ENCODE measurements around the gene FAF1. TPM values are rescaled to one million over a fixed set of nuclear protein-coding genes. Genes with fewer than 3 reads are reported as not detected.

FAF1 gene
- total RNA-seq, 4 donors from 2014 or later, result 25.1 to 55.7 (median 38.8) TPM

GRCh38 chr1:50644447-50645105, 315.5 kb downstream of the FAF1 start:
- no peak for DNase-seq (ENCODE audit: low spot score in 2 of 2)
- no peaks in the 10 kb centered on the region for H3K27me3 ChIP-seq
- no peaks in the 10 kb centered on the region for H3K4me1 ChIP-seq
- H3K27ac ChIP-seq, result no peak overlapping the region
- H3K9me3 ChIP-seq, result no peaks in the 10 kb centered on the region
- no peak overlapping the region for H3K4me3 ChIP-seq
- no peak for TF ChIP-seq POLR2A (IDR thresholded peaks at IDR 0.05)
- TF ChIP-seq CTCF (IDR thresholded peaks at IDR 0.05), result no peak
- no peak for TF ChIP-seq EP300 (IDR thresholded peaks at IDR 0.05)
- WGBS, 2 donors, result 54 to 59% methylated on average over 2 of the region's 2 CpGs
- H3K36me3 ChIP-seq, result peaks cover 0 to 9% (median 4%) of the 10 kb centered on the region in 3 donors

GRCh38 chr1:50637460-50637859, 322.6 kb downstream of the FAF1 start:
- H3K4me3 ChIP-seq, result no peak overlapping the region
- TF ChIP-seq POLR2A (IDR thresholded peaks at IDR 0.05), result no peak
- no peak for TF ChIP-seq CTCF (IDR thresholded peaks at IDR 0.05)
- no peak for TF ChIP-seq EP300 (IDR thresholded peaks at IDR 0.05)
- DNase-seq (ENCODE audit: low spot score in 2 of 2), result no peak
- no peaks in the 10 kb centered on the region for H3K9me3 ChIP-seq
- H3K4me1 ChIP-seq, result peaks cover 0 to 2% (median 0%) of the 10 kb centered on the region in 4 donors
- no peaks in the 10 kb centered on the region for H3K36me3 ChIP-seq
- no peaks in the 10 kb centered on the region for H3K27me3 ChIP-seq
- 75 to 86% methylated on average over 1 of the region's 1 CpG for WGBS, 2 donors
- no peak overlapping the region for H3K27ac ChIP-seq

GRCh38 chr1:50634251-50634650, 325.8 kb downstream of the FAF1 start:
- Histone ChIP-seq H3K27ac (no peak overlapping the region), H3K4me1 (peaks cover 0 to 2% (median 0%) of the 10 kb centered on the region in 4 donors), H3K9me3 (no peaks in the 10 kb centered on the region), H3K27me3 (no peaks in the 10 kb centered on the region), H3K4me3 (no peak overlapping the region), H3K36me3 (no peaks in the 10 kb centered on the region)
- TF ChIP-seq EP300 (IDR thresholded peaks at IDR 0.05) (no peak), CTCF (IDR thresholded peaks at IDR 0.05) (no peak), POLR2A (IDR thresholded peaks at IDR 0.05) (no peak)
- WGBS, 2 donors, result 48 to 56% methylated on average over 1 of the region's 1 CpG
- no peak for DNase-seq (ENCODE audit: low spot score in 2 of 2)

- H3K9me3 ChIP-seq, result no peaks in the 10 kb centered on the region
- WGBS, 2 donors, result 68 to 71% methylated on average over 6 of the region's 6 CpGs
- DNase-seq (ENCODE audit: low spot score in 2 of 2), result no peak
- H3K27me3 ChIP-seq, result no peaks in the 10 kb centered on the region
- no peak overlapping the region for H3K27ac ChIP-seq
- no peak overlapping the region for H3K4me3 ChIP-seq
- H3K4me1 ChIP-seq, result peaks cover 0 to 2% (median 0%) of the 10 kb centered on the region in 4 donors
- TF ChIP-seq POLR2A (IDR thresholded peaks at IDR 0.05) (no peak), CTCF (IDR thresholded peaks at IDR 0.05) (no peak), EP300 (IDR thresholded peaks at IDR 0.05) (no peak)
- H3K36me3 ChIP-seq, result no peaks in the 10 kb centered on the region
Observed at GRCh38 chr1:50633465-50633864, 326.6 kb downstream of the FAF1 start.

- no peaks in the 10 kb centered on the region for H3K27me3 ChIP-seq
- no peak overlapping the region for H3K4me3 ChIP-seq
- no peak for DNase-seq (ENCODE audit: low spot score in 2 of 2)
- H3K4me1 ChIP-seq, result peaks cover 0 to 2% (median 0%) of the 10 kb centered on the region in 4 donors
- no peaks in the 10 kb centered on the region for H3K36me3 ChIP-seq
- TF ChIP-seq EP300 (IDR thresholded peaks at IDR 0.05) (no peak), CTCF (IDR thresholded peaks at IDR 0.05) (no peak), POLR2A (IDR thresholded peaks at IDR 0.05) (no peak)
- H3K27ac ChIP-seq, result no peak overlapping the region
- H3K9me3 ChIP-seq, result no peaks in the 10 kb centered on the region
Observed at GRCh38 chr1:50631161-50631560, 328.9 kb downstream of the FAF1 start.

All from tibial nerve (tissue), 4 donors.